ENCODE results near the gene SPTBN1. TPM values are rescaled to one million over a fixed set of nuclear protein-coding genes. Genes with fewer than 3 reads are reported as not detected.

The SPTBN1 gene
- total RNA-seq, 4 donors from 2014 or later: 65.0 to 217 (median 85.3) TPM

GRCh38 chr2:54536720-54537119, 80.6 kb downstream of the SPTBN1 start:
- Histone ChIP-seq H3K4me1 (peaks cover 0 to 35% (median 12%) of the 10 kb centered on the region in 3 donors), H3K27ac (no peak overlapping the region), H3K36me3 (no peaks in the 10 kb centered on the region)

GRCh38 chr2:54538537-54538936, 82.4 kb downstream of the SPTBN1 start:
- Histone ChIP-seq H3K4me1 (peaks cover 0 to 19% (median 5%) of the 10 kb centered on the region in 3 donors), H3K36me3 (no peaks in the 10 kb centered on the region), H3K27ac (no peak overlapping the region), H3K4me3 (no peak overlapping the region), H3K27me3 (no peaks in the 10 kb centered on the region), H3K9me3 (no peaks in the 10 kb centered on the region)
- intact Hi-C loops (cut with DNase I): no loop called here
- no peak for DNase-seq
- TF ChIP-seq CTCF (IDR thresholded peaks at IDR 0.05) (no peak), POLR2A (IDR thresholded peaks at IDR 0.05) (no peak)
- WGBS, 2 donors: 91 to 93% methylated on average over 5 of the region's 5 CpGs

More at GRCh38 chr2:54536720-54537119, 80.6 kb downstream of the SPTBN1 start:
- no peak for DNase-seq
- Histone ChIP-seq H3K4me3 (no peak overlapping the region), H3K27me3 (no peaks in the 10 kb centered on the region), H3K9me3 (no peaks in the 10 kb centered on the region)
- intact Hi-C loops (cut with DNase I): no loop called here
- 92 to 100% methylated on average over 2 of the region's 2 CpGs for WGBS, 2 donors
- TF ChIP-seq POLR2A (IDR thresholded peaks at IDR 0.05): no peak
- no peak for TF ChIP-seq CTCF (IDR thresholded peaks at IDR 0.05)

- no peaks in the 10 kb centered on the region for H3K36me3 ChIP-seq
- no peaks in the 10 kb centered on the region for H3K27me3 ChIP-seq
- 85 to 92% methylated on average over 5 to 6 of the region's 6 CpGs for WGBS, 2 donors
- intact Hi-C loops (cut with DNase I): no loop called here
- H3K27ac ChIP-seq: no peak overlapping the region
- DNase-seq: no peak
- no peak overlapping the region for H3K4me3 ChIP-seq
- no peaks in the 10 kb centered on the region for H3K9me3 ChIP-seq
- H3K4me1 ChIP-seq: peaks cover 0 to 9% (median 2%) of the 10 kb centered on the region in 3 donors
- TF ChIP-seq CTCF (IDR thresholded peaks at IDR 0.05) (no peak), POLR2A (IDR thresholded peaks at IDR 0.05) (no peak)
Measured at GRCh38 chr2:54539683-54540082, 83.6 kb downstream of the SPTBN1 start.

GRCh38 chr2:54540194-54540593, 84.1 kb downstream of the SPTBN1 start:
- H3K4me1 ChIP-seq: peaks cover 0 to 6% (median 2%) of the 10 kb centered on the region in 3 donors
- no peaks in the 10 kb centered on the region for H3K27me3 ChIP-seq
- intact Hi-C loops (cut with DNase I): no loop called here
- no peaks in the 10 kb centered on the region for H3K36me3 ChIP-seq
- 40 to 48% methylated on average over 1 of the region's 1 CpG for WGBS, 2 donors
- no peak for TF ChIP-seq POLR2A (IDR thresholded peaks at IDR 0.05)
- no peak for DNase-seq
- no peak overlapping the region for H3K4me3 ChIP-seq
- H3K27ac ChIP-seq: no peak overlapping the region
- no peaks in the 10 kb centered on the region for H3K9me3 ChIP-seq

GRCh38 chr2:54541995-54542394, 85.9 kb downstream of the SPTBN1 start:
- no peak for TF ChIP-seq POLR2A (IDR thresholded peaks at IDR 0.05)
- TF ChIP-seq CTCF (IDR thresholded peaks at IDR 0.05): no peak
- Histone ChIP-seq H3K9me3 (no peaks in the 10 kb centered on the region), H3K36me3 (no peaks in the 10 kb centered on the region), H3K27ac (no peak overlapping the region), H3K4me3 (no peak overlapping the region), H3K27me3 (no peaks in the 10 kb centered on the region), H3K4me1 (peaks cover 0 to 19% (median 12%) of the 10 kb centered on the region in 3 donors)
- intact Hi-C loops (cut with DNase I): no loop called here
- DNase-seq: no peak
- WGBS, 2 donors: 59 to 87% methylated on average over 4 of the region's 4 CpGs
